ENCODE measurements around the gene TFR2.

The TFR2 gene

DNA sequence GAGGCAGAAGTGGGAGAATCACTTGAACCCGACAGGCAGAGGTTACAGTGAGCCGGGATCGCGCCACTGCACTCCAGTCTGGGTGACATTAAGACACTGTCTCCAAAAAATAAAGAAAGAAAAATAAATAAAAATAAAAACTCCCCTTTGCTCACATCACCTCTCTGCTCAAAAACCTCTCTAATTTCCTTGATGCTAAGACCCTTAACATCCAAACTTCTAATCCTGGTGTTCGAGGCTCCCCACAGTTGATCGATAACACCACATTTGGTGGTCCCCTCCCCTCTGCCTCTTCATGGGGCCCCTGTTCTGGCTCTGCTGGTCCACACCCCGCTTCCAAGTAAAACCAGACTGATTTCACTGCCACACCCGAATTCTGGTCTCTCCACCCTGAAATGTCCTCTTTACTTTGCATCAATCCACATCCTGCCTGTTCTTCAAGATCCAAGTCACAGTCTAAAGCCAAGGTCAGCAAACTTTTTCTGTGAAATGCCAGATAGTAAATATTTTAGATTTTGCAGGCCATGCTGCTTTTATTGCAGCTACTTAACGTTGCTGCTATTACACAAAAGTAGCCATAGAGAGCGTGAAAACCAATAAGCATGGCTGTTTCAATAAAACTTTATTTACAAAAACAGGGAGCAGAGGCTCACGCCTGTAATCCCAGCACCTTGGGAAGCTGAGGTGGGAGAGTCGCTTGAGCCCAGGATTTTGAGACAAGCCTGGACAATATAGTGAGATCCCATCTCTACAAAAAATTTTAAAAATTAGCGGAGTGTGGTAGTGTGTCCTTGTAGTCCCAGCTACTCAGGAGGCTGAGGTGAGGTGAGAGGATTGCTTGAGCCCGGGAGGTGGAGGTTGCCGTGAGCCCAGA is 17.2 kb downstream of the TFR2 start:
- no peak for TF ChIP-seq CTCF (IDR thresholded peaks at IDR 0.05; ENCODE audit: low read depth, low read length)

GRCh38 chr7:100621554-100621953 is 19.8 kb downstream of the TFR2 start:
- DNase-seq (ENCODE audit: extremely low read depth, low read depth): no peak
- no peak for TF ChIP-seq CTCF (IDR thresholded peaks at IDR 0.05; ENCODE audit: low read depth, low read length)

More for the DNA sequence above, 17.2 kb downstream of the TFR2 start:
- no peak for DNase-seq (ENCODE audit: extremely low read depth, low read depth)

GRCh38 chr7:100620804-100621203 is 20.5 kb downstream of the TFR2 start:
- DNase-seq (ENCODE audit: extremely low read depth, low read depth): no peak
- TF ChIP-seq CTCF (IDR thresholded peaks at IDR 0.05; ENCODE audit: low read depth, low read length): no peak

DNA sequence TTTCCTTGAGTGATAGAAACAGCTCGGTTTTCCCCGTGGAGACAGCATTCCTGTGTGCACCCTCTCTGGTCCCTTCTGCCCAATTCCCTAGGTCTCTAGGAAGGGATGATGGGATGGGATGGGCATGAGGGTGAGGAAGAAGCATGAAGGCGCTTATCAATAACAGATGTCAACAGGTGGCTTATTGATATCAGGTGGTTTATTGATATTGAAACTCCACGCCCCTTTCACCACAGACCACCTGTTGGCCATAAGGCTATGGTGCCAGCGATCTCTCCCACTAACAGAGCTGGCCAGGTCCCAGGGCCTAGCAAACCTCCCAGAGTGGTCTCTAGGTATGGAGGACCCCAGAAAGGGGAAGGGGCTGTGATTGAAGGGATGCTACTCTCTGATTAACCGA is 21.1 kb downstream of the TFR2 start:
- DNase-seq (ENCODE audit: extremely low read depth, low read depth): no peak
- TF ChIP-seq CTCF (IDR thresholded peaks at IDR 0.05; ENCODE audit: low read depth, low read length): no peak

GRCh38 chr7:100614308-100614861 is 27.0 kb downstream of the TFR2 start:
- TF ChIP-seq CTCF (IDR thresholded peaks at IDR 0.05; ENCODE audit: low read depth, low read length): no peak
- no peak for DNase-seq (ENCODE audit: extremely low read depth, low read depth)

DNA sequence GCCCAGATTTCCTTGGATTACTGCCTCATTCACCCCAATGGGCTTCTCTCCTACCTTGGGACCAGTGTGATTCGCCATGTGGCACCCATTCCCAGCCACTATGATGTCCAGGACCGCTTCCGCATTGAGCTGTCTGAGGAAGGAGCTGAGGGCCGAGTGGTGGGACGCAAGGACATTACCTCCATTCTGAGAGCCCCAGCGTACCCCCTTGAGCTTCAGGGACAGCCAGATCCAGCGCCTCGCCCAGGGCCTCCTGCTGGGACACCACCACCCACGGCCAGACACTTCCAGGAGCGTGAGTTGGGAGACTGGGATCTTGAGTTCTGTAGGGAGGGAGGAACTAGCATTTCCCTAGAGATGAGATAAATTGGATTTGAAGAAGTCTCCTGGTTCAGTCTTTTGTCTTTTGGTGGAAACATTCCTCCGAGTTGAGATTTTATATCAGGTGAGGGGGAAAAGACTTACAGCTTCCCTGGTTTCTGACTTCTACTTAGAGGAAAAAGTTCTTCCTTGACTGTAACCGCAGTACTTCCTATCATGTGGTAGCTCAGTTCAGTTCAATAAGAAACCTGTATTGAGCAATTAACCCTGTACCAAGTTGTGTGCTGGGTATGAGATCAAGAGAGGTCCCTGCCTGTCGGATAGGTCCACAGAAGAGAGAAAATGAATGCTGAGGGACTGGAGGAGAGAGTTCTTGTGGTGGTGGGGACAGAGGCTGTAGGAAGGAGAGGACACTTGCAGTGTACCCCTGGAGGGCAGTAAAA is 27.8 kb downstream of the TFR2 start:
- DNase-seq (ENCODE audit: extremely low read depth, low read depth): no peak
- TF ChIP-seq CTCF (IDR thresholded peaks at IDR 0.05; ENCODE audit: low read depth, low read length): no peak
